GM19452 (cell line): ENCODE results near the gene TAGLN2.

Experiments used
- ATAC-seq: cut with Tn5 transposase; IDR thresholded peaks from one replicate; pipeline ENCODE4 v1.9.1; 2021; ENCODE audit not compliant: unreplicated experiment

Gene TAGLN2

GRCh38 chr1:159949981-159950381 is 24.7 kb upstream of the TAGLN2 start:
- ATAC-seq: no peak

GRCh38 chr1:159949123-159949522 is 23.8 kb upstream of the TAGLN2 start:
- ATAC-seq: no peak

- ATAC-seq: no peak
These were observed 22.6 kb upstream of the TAGLN2 start for GRCh38 chr1:159947942-159948341.

DNA sequence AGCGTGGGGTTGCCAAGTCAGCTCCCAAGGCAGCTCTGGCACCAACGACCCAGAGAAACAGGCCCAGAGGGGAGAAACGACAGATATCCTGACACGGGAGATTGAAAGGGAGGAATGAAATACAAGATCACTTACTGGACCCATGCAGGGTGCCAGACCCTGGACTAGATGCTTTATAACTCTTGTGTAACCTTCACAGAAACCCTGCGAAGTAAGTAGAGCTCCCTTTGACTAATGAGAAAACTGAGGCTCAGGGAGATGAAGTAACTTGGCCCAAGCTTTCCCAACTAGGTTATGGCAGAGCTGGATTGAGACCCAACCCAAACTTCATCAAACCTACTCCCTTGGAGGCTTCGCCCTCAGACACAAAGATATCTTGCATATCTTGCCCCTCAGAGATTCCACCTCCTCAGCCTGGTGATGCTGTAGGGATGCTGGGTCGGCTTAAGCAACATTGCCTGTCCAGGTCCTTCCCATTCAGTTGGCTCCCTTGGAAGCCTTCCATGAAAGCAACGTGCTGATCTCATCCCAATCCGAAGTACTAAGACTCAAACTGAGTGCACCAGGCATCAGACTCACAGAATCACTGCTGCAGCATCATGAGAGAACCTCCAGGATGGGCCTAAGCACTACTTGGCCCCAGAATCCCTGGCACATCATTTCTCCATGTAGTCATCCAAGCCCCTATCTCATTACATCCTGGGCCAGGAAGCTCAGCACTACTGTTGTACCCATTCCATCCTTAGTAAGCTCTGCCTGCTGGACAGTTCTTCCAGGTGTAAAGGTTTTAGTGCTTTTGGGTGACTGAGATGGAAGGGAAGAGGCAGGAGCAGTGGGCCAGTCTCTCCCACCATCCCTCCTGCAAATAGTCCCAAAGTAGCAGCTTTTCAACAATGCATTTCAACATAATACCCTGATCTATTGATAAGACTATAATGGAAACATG is 21.2 kb upstream of the TAGLN2 start:
- no peak for ATAC-seq

DNA sequence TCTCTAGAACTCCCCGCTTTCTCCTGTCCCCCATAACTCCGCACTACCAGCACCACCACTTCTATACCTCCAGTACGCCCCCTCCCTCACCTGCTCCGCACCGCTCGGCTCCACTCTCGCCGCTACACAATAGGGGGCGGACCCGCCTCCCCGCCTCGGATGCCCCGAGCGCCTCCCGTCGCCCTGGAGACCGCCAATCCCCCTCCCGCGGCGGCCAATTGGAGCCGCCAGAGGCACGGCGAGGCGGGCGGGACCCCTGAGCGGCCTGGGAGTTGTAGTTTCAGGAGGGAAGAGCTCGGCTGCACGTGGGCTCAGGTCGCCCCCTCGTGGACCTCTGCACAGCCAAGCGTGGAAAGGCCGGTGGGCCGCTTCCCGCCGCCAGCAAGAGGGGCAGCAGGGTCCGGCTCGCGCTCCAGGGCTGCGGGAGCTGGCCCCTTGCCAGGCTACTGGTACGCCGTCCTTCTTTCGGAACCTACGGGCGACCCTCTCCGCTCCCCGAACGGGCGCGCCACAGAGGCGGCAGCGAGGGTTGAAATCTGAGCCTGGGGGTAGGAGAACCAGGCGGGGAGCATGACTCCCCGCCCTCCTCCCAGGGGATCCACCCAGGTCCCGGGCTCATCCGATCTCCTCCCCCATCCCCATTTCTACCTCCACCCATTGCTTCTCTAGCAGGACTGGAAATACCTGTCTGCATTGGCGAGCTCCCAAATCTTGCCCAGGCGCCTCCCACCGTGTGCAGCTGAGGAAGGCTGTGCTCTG is 20.4 kb upstream of the TAGLN2 start, which contains the start of gene IGSF9:
Gene IGSF9, minus strand, starts transcription at position 131 of the 759 bp plus-strand sequence. CDS start 2,159 bp downstream, outside the sequence.
- no peak for ATAC-seq

GRCh38 chr1:159944623-159945455 is 19.5 kb upstream of the TAGLN2 start:
- no peak for ATAC-seq

DNA sequence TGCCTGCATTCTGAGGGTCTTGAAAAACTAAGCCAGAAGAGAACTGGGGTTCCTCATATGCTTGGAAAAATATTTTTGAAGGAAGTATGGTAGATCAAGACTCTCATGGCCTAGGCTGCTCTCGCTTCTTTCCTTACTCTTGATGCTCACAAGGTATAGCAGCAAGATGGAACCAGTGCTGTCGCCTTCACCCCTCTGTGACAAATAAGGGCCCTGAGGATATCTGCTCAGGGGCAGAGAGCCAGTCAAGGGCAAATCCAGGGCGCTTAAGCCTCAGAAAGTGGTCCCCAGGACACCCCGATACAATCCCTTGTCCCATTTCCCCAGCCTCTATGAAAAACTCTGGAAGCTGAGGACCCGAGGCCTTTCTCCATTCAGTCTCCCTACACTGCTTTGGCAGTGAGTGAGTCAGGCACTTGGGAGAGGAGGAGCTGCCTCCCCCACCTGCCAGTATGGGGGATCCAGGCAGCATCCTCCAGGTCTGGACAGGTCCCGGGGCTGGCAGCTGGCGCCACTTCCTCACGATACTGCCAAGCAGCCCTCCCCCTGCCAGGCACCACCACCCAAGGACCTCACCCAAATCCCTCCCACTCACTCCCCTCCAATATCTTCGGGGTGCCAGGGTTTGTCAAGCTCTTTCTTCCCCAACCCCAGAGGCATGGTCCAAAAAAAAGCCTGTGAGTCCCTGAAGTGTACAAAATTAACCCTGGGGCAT is 18.8 kb upstream of the TAGLN2 start:
- no peak for ATAC-seq

DNA sequence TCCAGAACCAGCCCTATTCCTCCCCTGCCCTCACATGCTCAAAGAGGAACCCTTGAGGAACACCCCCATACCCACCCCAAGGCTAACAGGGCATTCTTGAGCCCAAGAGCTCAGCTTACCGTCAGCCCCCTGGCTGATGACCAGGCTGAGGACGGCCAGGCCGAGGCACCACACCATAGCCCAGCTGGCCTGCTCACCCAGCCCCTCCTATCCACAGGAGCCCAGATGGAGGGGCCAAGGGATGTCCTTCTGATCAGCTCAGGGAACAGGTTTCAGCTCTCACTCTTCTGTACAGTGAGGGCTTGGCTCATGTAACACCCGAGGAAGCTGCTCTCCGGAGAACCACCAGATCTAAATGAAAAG is 18.0 kb upstream of the TAGLN2 start:
- ATAC-seq: no peak

- no peak for ATAC-seq
These were observed 17.4 kb upstream of the TAGLN2 start for GRCh38 chr1:159942632-159943277.

DNA sequence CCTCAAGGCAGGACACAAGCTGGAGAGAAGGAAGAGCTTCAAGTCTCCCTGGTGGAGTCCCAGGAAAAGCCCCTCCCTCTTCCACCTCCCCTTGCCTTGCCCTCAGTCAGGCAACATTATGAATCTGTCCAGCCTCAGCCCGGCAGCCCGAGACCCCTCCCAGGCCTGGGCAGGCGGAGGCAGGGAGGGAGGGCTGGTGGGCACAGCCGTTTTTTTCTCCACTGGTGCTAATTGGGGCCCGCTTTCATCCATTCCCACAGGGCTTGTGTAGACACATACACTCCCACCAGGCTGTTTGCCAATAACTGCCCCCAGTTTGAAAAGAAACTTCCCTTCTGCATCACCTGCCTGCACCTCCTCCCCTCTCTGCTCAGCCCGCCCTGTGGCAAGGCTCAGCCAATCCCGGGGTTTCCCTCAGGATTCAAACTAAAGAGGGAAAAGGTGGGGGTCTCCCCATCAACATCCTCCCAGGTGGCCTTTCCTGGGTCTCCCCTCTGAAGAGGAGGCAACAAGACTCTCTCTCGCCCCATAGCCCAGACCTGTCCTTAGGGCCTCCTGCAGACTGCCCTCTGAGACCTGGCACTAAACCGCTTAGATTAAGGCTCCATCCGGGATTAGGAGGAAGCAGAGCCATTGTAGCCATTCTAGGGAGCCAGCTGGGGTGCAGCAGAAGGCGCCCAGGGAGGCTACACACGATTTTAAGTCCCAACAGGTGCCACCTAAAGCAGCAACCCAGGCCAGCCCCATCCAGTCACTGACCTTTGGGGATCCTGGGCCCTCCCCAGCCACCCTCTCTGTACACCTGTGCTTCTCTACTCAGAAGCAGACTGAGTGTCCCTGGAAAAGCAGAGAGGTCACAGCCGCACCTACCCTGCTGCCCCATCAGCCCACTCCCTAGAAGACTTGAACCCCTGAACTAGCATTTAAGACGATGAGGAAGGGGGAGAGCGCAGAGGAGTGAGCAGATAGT is 16.6 kb upstream of the TAGLN2 start:
- no peak for ATAC-seq

DNA sequence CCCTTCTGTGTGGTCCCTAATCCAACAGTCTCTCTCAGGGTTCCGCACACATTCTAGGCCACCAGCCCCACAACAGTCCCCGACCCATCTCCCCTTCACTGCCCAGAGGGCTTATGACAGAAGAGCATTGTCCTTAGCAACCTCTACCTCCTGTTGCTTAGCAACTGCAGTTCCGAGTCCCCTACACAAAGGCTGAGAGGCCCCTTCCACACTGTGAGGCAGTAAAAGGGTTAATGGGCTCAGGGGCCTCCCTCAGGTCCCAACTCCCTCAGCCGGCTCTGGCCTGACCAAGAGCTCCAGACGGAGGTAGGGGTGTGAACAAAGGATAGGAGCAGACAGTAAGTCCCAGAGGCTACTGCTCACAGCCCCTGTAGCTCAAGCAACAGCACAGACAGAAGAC is 15.8 kb upstream of the TAGLN2 start:
- ATAC-seq: no peak

GRCh38 chr1:159940006-159940620 is 14.8 kb upstream of the TAGLN2 start:
- no peak for ATAC-seq

DNA sequence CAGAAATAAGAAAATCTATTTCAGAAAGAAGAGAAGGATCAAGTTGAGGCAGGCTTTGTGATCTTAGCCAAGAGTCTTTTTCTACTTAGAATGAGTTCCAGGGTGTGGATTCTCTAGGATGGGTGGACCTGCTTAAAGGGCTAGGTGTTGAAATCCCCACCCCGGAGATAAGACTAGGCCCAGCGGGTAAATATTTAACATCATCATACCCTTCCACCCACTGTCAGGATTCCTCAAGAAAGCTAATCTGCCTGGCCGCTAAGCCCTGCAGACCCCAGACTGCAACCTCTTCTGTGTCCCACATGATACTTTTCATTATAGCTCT is 14.3 kb upstream of the TAGLN2 start:
- no peak for ATAC-seq

GRCh38 chr1:159938905-159939677 is 13.8 kb upstream of the TAGLN2 start:
- no peak for ATAC-seq

- ATAC-seq: no peak
These were observed 13.0 kb upstream of the TAGLN2 start for GRCh38 chr1:159938211-159938852.

- ATAC-seq: no peak
These were observed 11.9 kb upstream of the TAGLN2 start for GRCh38 chr1:159937054-159937750.
